ENCODE results near the gene TBC1D30.
"Not testable (repeated sequence)": the region's sequence is repeated elsewhere in the genome, so short reads cannot be mapped to it uniquely, and the experiment has no call there.

Gene TBC1D30

GRCh38 chr12:64824500-64825142 is at the start of gene TBC1D30:
Gene TBC1D30, plus strand, starts transcription at chr12:64824647. Its CDS starts 233 bp downstream, at chr12:64824880.
- TF ChIP-seq CTCF (IDR thresholded peaks at IDR 0.05; ENCODE audit: control insufficient read depth, extremely low read depth, insufficient read depth) = no peak
- DNase-seq (ENCODE audit: low read depth) = no peak
- no peak within 1 kb of the TSS for H3K4me3 ChIP-seq (ENCODE audit: low read depth, low read length)

GRCh38 chr12:64775147-64775736 is 49.2 kb upstream of the TBC1D30 start:
- not testable (repeated sequence) for H3K4me3 ChIP-seq (ENCODE audit: low read depth, low read length); DNase-seq (ENCODE audit: low read depth)

- H3K4me3 ChIP-seq (ENCODE audit: low read depth, low read length) = no peak overlapping the region
- no peak for DNase-seq (ENCODE audit: low read depth)
- no peak for TF ChIP-seq CTCF (IDR thresholded peaks at IDR 0.05; ENCODE audit: control insufficient read depth, extremely low read depth, insufficient read depth)
These were observed 45.0 kb upstream of the TBC1D30 start for GRCh38 chr12:64779354-64779974.

GRCh38 chr12:64780132-64780530 is 44.3 kb upstream of the TBC1D30 start:
- no peak for TF ChIP-seq CTCF (IDR thresholded peaks at IDR 0.05; ENCODE audit: control insufficient read depth, extremely low read depth, insufficient read depth)
- H3K4me3 ChIP-seq (ENCODE audit: low read depth, low read length) = peak overlapping the region; percentile 55

GRCh38 chr12:64780531-64781279 is 43.7 kb upstream of the TBC1D30 start:
- peak; percentile 54 for TF ChIP-seq CTCF (IDR thresholded peaks at IDR 0.05; ENCODE audit: control insufficient read depth, extremely low read depth, insufficient read depth)
- DNase-seq (ENCODE audit: low read depth) = no peak
- H3K4me3 ChIP-seq (ENCODE audit: low read depth, low read length) = peak overlapping the region; percentile 55

More at GRCh38 chr12:64780132-64780530, 44.3 kb upstream of the TBC1D30 start:
- peak; percentile 38 for DNase-seq (ENCODE audit: low read depth)

- H3K4me3 ChIP-seq (ENCODE audit: low read depth, low read length) = peak overlapping the region; percentile 55
- TF ChIP-seq CTCF (IDR thresholded peaks at IDR 0.05; ENCODE audit: control insufficient read depth, extremely low read depth, insufficient read depth) = peak; percentile 39
- no peak for DNase-seq (ENCODE audit: low read depth)
These were observed 42.9 kb upstream of the TBC1D30 start for GRCh38 chr12:64781280-64782190.

All from LNCaP clone FGC (cell line).